ENCODE measurements around the gene NIPAL1.

- TF ChIP-seq CTCF (IDR thresholded peaks at IDR 0.05) (no peak), POLR2A (IDR thresholded peaks at IDR 0.05) (no peak)
Measured at GRCh38 chr4:48011722-48012121, 4.8 kb upstream of the NIPAL1 start.
